Smooth muscle cell (in vitro differentiated cells): ENCODE measurements around the gene CLIC5. TPM values are rescaled to one million over a fixed set of nuclear protein-coding genes. Genes with fewer than 3 reads are reported as not detected.

Source experiments
- DNase-seq: peaks from one replicate; lab custom pipeline; 2025; ENCODE audit not compliant: unreplicated experiment; lab: John Stamatoyannopoulos, UW
- H2AFZ ChIP-seq: fragments of 200-600 bp; sonication (generic); 2 replicates; pipeline ENCODE4 v1.6.0; 2016; ENCODE audit warnings: antibody characterized with exemption, low read depth, mild to moderate bottlenecking
- H3F3A ChIP-seq: fragments of 200-600 bp; sonication (generic); 2 replicates; pipeline ENCODE4 v1.6.0; 2017; ENCODE audit warnings: antibody characterized with exemption, low read depth
- H3K27ac ChIP-seq: fragments of 200-600 bp; sonication (generic); 2 replicates; pipeline ENCODE4 v1.5.1; 2016; ENCODE audit warnings: low read depth, mild to moderate bottlenecking
- H3K27me3 ChIP-seq: fragments of 200-600 bp; sonication (generic); 2 replicates; pipeline ENCODE4 v1.6.1; 2016; ENCODE audit warnings: low read depth, mild to moderate bottlenecking
- H3K36me3 ChIP-seq: fragments of 200-600 bp; sonication (generic); 2 replicates; pipeline ENCODE4 v1.5.1; 2016; ENCODE audit warnings: low read depth
- H3K4me1 ChIP-seq: fragments of 200-600 bp; sonication (generic); 2 replicates; pipeline ENCODE4 v1.5.1; 2016; ENCODE audit warnings: low read depth
- H3K4me2 ChIP-seq: fragments of 200-600 bp; sonication (generic); 2 replicates; pipeline ENCODE4 v1.6.0; 2016; ENCODE audit warnings: mild to moderate bottlenecking
- H3K4me3 ChIP-seq: fragments of 200-600 bp; sonication (generic); 2 replicates; pipeline ENCODE4 v1.5.1; 2016; ENCODE audit warnings: mild to moderate bottlenecking
- H3K79me2 ChIP-seq: fragments of 200-600 bp; sonication (generic); 2 replicates; pipeline ENCODE4 v1.6.0; 2016; ENCODE audit warnings: low read depth, mild to moderate bottlenecking
- H3K9ac ChIP-seq: fragments of 200-600 bp; sonication (generic); 2 replicates; pipeline ENCODE4 v1.6.0; 2016; ENCODE audit warnings: low read depth
- H3K9me3 ChIP-seq: fragments of 200-600 bp; sonication (generic); replicated peaks from 2 replicates; pipeline ENCODE4 v1.5.1; 2016; ENCODE audit warnings: low read depth
- H4K20me1 ChIP-seq: fragments of 200-600 bp; sonication (generic); 2 replicates; pipeline ENCODE4 v1.6.0; 2016; ENCODE audit warnings: low read depth
- WGBS: methylation state at CpG from one replicate; pipeline ENCODE4 v1.1.7; 2016; ENCODE audit warnings: low lambda C conversion rate; 5-methylcytosine and 5-hydroxymethylcytosine counted together
- polyA plus RNA-seq: library from polyadenylated mRNA; unstranded; fragments of >200 nt; fragmentation: Nextera tagmentation; extraction: Ambion mirVana; gene quantifications from 2 replicates; pipeline ENCODE4 v1.2.1, GENCODE V29; 2016
- total RNA-seq: library from RNA; depleted of rRNA; stranded (reverse); fragments of >200 nt; gene quantifications from 2 replicates; pipeline ENCODE4 v1.2.3, GENCODE V29; 2014
- TF ChIP-seq, protein P1 (sequence below): fragments of 200-600 bp; sonication (generic); IDR thresholded peaks from 2 replicates; pipeline ENCODE4 v1.5.1; 2017; ENCODE audit warnings: borderline replicate concordance, mild to moderate bottlenecking, antibody characterized with exemption; ENCODE audit not compliant: insufficient read depth, poor library complexity, severe bottlenecking

The CLIC5 gene
- total and polyA plus RNA-seq, 2 experiments from 2014 or later: 0.97 to 4.4 TPM

- Histone ChIP-seq H3F3A (no peaks in the 10 kb centered on the region), H3K27me3 (no peaks in the 10 kb centered on the region), H4K20me1 (no peaks in the 10 kb centered on the region), H2AFZ (no peak overlapping the region), H3K4me2 (no peak overlapping the region), H3K27ac (no peak overlapping the region), H3K4me1 (no peaks in the 10 kb centered on the region), H3K79me2 (no peaks in the 10 kb centered on the region), H3K9me3 (no peaks in the 10 kb centered on the region), H3K36me3 (no peaks in the 10 kb centered on the region), H3K4me3 (no peak overlapping the region), H3K9ac (no peak overlapping the region)
- 84% methylated on average over 5 of the region's 5 CpGs for WGBS
- DNase-seq: no peak
- TF ChIP-seq, protein P1, sequence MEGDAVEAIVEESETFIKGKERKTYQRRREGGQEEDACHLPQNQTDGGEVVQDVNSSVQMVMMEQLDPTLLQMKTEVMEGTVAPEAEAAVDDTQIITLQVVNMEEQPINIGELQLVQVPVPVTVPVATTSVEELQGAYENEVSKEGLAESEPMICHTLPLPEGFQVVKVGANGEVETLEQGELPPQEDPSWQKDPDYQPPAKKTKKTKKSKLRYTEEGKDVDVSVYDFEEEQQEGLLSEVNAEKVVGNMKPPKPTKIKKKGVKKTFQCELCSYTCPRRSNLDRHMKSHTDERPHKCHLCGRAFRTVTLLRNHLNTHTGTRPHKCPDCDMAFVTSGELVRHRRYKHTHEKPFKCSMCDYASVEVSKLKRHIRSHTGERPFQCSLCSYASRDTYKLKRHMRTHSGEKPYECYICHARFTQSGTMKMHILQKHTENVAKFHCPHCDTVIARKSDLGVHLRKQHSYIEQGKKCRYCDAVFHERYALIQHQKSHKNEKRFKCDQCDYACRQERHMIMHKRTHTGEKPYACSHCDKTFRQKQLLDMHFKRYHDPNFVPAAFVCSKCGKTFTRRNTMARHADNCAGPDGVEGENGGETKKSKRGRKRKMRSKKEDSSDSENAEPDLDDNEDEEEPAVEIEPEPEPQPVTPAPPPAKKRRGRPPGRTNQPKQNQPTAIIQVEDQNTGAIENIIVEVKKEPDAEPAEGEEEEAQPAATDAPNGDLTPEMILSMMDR: no peak
These were observed 31.0 kb upstream of the CLIC5 start for GRCh38 chr6:46046558-46047174.

- H3K27me3 ChIP-seq: no peaks in the 10 kb centered on the region
- peak overlapping the region; percentile 94 for H3K27ac ChIP-seq
These were observed 29.4 kb upstream of the CLIC5 start for GRCh38 chr6:46044881-46045617.

GRCh38 chr6:46042355-46042999, 26.8 kb upstream of the CLIC5 start:
- H3K36me3 ChIP-seq: no peaks in the 10 kb centered on the region
- H3K79me2 ChIP-seq: no peaks in the 10 kb centered on the region
- no peaks in the 10 kb centered on the region for H3K27me3 ChIP-seq
- no peak overlapping the region for H3K9ac ChIP-seq
- H3K9me3 ChIP-seq: no peaks in the 10 kb centered on the region
- H3F3A ChIP-seq: no peaks in the 10 kb centered on the region
- no peaks in the 10 kb centered on the region for H4K20me1 ChIP-seq
- H3K4me3 ChIP-seq: no peak overlapping the region
- H2AFZ ChIP-seq: no peak overlapping the region
- H3K4me1 ChIP-seq: no peaks in the 10 kb centered on the region
- TF ChIP-seq, protein P1: peak; percentile 55
- DNase-seq: no peak
- no peak overlapping the region for H3K27ac ChIP-seq
- no peak overlapping the region for H3K4me2 ChIP-seq
- 46% methylated on average over 5 of the region's 5 CpGs for WGBS

More at GRCh38 chr6:46044881-46045617, 29.4 kb upstream of the CLIC5 start:
- Histone ChIP-seq H3K79me2 (no peaks in the 10 kb centered on the region), H2AFZ (peak overlapping the region; percentile 12), H3K4me1 (no peaks in the 10 kb centered on the region), H4K20me1 (no peaks in the 10 kb centered on the region), H3F3A (no peaks in the 10 kb centered on the region), H3K4me3 (no peak overlapping the region), H3K4me2 (peak overlapping the region; percentile 35), H3K9ac (peak overlapping the region; percentile 63), H3K36me3 (no peaks in the 10 kb centered on the region), H3K9me3 (no peaks in the 10 kb centered on the region)
- TF ChIP-seq, protein P1: no peak
- WGBS: 35% methylated on average over 5 of the region's 5 CpGs
- no peak for DNase-seq
